ENCODE data around the gene SHE. TPM values are rescaled to one million over a fixed set of nuclear protein-coding genes. Genes with fewer than 3 reads are reported as not detected.
"Not testable (repeated sequence)": the region's sequence is repeated elsewhere in the genome, so short reads cannot be mapped to it uniquely, and the experiment has no call there.

Gene SHE
- total RNA-seq, 1 donor from 2014 or later, result not detected

DNA sequence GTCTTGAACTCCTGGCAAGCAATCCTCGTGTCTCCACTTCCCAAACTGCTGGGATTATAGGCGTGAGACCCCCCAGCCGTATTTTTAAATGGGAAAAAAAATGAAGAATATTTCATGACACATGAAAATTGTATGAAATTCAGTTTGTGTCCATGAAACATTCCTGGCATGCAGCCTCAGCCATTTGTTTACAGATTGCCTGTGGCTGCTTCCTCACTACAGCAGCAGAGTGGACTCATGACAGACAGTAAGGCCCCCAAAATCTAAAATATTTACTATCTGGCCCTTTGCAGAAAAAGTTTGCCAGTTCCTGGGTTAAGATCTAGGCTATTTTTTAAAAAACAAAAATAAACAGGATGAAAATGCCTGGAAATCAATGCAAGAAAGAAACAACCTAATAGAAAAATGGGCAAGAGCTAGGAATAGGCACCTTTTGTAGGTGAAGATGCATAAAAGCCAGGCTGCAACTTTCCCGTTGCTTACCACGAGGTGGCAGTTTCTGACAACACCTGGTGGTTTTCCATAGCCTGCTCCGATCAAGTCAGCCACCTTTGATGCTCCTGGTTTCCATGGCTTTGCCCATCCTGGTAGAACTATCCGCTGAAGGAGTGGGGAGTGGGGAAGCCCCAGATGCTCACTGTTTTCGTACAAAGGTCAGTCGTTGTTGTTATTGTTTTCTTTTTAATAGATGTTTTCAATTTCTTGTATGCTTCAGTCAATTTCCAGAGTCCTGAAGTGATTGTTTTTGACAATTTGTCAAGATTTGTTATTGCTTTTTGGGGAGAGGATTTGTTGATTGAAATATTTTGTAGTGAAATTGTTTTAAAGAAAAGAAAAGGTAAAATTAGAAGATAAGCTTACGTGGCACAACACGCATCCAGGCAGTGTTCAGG lies 32.0 kb upstream of the SHE start:
- H3K4me3 Mint-ChIP-seq, result no peak overlapping the region

DNA sequence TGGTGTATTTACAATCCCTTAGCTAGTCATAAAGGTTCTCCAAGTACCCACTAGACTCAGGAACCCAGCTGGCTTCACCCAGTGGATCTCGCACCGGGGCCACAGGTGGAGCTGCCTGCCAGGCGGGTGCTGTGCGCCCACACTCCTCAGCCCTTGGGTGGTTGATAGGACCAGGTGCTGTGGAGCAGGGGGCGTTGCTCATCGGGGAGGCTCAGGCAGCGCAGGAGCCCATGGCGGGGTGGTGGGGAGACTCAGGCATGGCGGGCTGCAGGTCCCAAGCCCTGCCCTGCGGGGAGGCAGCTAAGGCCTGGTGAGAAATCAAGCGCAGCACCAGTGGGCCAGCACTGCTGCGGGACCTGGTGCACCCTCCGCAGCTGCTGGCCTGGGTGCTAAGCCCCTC lies 29.7 kb upstream of the SHE start:
- H3K36me3 Mint-ChIP-seq (ENCODE audit: low read depth); H3K27ac Mint-ChIP-seq; H3K4me3 Mint-ChIP-seq; H3K4me1 Mint-ChIP-seq (ENCODE audit: low read depth); H3K9me3 Mint-ChIP-seq; intact Hi-C loops (cut with micrococcal nuclease); DNase-seq (ENCODE audit: low spot score): not testable (repeated sequence)
- H3K27me3 Mint-ChIP-seq (ENCODE audit: insufficient read depth), result peaks cover 11% of the 10 kb centered on the region

More for the DNA sequence above, 32.0 kb upstream of the SHE start:
- intact Hi-C loops (cut with micrococcal nuclease), result no loop called here
- H3K4me1 Mint-ChIP-seq (ENCODE audit: low read depth), result no peaks in the 10 kb centered on the region
- no peak overlapping the region for H3K27ac Mint-ChIP-seq
- H3K36me3 Mint-ChIP-seq (ENCODE audit: low read depth), result no peaks in the 10 kb centered on the region
- H3K9me3 Mint-ChIP-seq, result no peaks in the 10 kb centered on the region
- H3K27me3 Mint-ChIP-seq (ENCODE audit: insufficient read depth), result peaks cover 19% of the 10 kb centered on the region
- no peak for DNase-seq (ENCODE audit: low spot score)

DNA sequence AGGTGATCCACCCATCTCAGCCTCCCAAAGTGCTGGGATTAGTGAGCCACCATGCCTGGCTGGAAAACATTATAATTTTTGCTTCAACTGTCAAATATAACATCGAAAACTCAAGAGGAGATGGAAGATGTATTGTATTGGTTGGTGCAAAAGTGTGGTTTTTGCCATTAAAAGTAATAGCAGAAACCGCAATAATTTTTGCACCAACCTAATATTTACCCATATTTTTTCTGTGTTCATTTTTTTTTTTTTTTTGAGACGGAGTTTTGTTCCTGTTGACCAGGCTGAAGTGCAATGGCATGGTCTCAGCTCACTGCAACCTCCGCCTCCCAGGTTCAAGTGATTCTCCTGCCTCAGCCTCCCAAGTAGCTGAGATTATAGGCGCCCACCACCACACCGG lies 27.1 kb upstream of the SHE start:
- no peak for DNase-seq (ENCODE audit: low spot score)
- H3K27me3 Mint-ChIP-seq (ENCODE audit: insufficient read depth), result peaks cover 20% of the 10 kb centered on the region
- no peaks in the 10 kb centered on the region for H3K9me3 Mint-ChIP-seq
- H3K4me1 Mint-ChIP-seq (ENCODE audit: low read depth), result no peaks in the 10 kb centered on the region
- H3K4me3 Mint-ChIP-seq, result no peak overlapping the region
- no peaks in the 10 kb centered on the region for H3K36me3 Mint-ChIP-seq (ENCODE audit: low read depth)
- no peak overlapping the region for H3K27ac Mint-ChIP-seq
- intact Hi-C loops (cut with micrococcal nuclease), result no loop called here

- H3K9me3 Mint-ChIP-seq, result no peaks in the 10 kb centered on the region
These were observed 25.0 kb upstream of the SHE start for GRCh38 chr1:154527192-154527591.

DNA sequence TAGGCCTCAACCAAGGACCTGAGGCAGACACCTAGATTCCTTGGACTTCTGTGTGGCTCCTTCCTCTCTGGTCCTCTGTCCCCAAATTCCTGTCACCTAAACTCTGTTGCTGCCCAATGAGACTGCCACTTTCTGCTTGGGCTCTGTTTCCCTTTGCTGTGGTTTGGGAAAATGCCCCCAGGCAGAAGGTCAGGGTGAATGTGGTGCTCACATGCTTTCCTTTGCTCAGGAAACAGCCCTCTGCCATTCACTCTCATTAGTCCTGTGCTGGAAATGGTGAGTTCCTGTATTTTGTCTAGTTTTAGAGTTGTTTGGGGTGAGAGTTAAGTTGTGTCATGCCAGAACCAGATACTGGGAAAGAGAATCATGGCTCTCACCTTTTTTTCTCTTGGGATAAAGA lies 22.7 kb upstream of the SHE start:
- no peak for DNase-seq (ENCODE audit: low spot score)
- intact Hi-C loops (cut with micrococcal nuclease), result no loop called here
- no peak overlapping the region for H3K27ac Mint-ChIP-seq
- H3K36me3 Mint-ChIP-seq (ENCODE audit: low read depth), result no peaks in the 10 kb centered on the region
- H3K27me3 Mint-ChIP-seq (ENCODE audit: insufficient read depth), result peaks cover 38% of the 10 kb centered on the region
- no peaks in the 10 kb centered on the region for H3K4me1 Mint-ChIP-seq (ENCODE audit: low read depth)
- H3K9me3 Mint-ChIP-seq, result no peaks in the 10 kb centered on the region
- no peak overlapping the region for H3K4me3 Mint-ChIP-seq

More at GRCh38 chr1:154527192-154527591, 25.0 kb upstream of the SHE start:
- Mint-ChIP-seq H3K27me3 (ENCODE audit: insufficient read depth) (peaks cover 29% of the 10 kb centered on the region), H3K4me1 (ENCODE audit: low read depth) (no peaks in the 10 kb centered on the region), H3K4me3 (no peak overlapping the region), H3K27ac (no peak overlapping the region), H3K36me3 (ENCODE audit: low read depth) (no peaks in the 10 kb centered on the region)
- intact Hi-C loops (cut with micrococcal nuclease), result no loop called here
- DNase-seq (ENCODE audit: low spot score), result no peak

DNA sequence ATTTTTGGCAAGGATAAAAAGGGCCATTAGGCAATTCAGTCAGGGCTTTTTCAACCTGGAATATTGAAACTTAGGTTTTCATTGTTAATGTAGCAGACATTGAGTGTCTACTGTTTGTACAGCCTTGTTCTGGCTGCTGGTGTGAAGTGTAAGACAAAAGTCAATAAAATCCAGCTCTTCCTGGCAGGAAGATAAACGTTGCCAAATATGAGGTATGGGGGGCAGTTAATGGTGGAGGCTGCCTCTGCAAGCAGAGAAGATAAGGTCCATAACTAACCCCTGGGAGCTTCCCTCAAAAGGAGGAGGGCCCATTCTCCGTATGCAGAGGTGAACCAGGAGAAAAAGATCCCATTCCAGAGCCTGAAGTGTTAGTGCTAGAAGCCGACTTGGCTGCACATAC lies 19.5 kb upstream of the SHE start:
- no peaks in the 10 kb centered on the region for H3K36me3 Mint-ChIP-seq (ENCODE audit: low read depth)
- peaks cover 48% of the 10 kb centered on the region for H3K27me3 Mint-ChIP-seq (ENCODE audit: insufficient read depth)
- intact Hi-C loops (cut with micrococcal nuclease), result no loop called here
- H3K4me1 Mint-ChIP-seq (ENCODE audit: low read depth), result no peaks in the 10 kb centered on the region
- no peak overlapping the region for H3K4me3 Mint-ChIP-seq
- H3K27ac Mint-ChIP-seq, result no peak overlapping the region
- no peak for DNase-seq (ENCODE audit: low spot score)
- no peaks in the 10 kb centered on the region for H3K9me3 Mint-ChIP-seq

DNA sequence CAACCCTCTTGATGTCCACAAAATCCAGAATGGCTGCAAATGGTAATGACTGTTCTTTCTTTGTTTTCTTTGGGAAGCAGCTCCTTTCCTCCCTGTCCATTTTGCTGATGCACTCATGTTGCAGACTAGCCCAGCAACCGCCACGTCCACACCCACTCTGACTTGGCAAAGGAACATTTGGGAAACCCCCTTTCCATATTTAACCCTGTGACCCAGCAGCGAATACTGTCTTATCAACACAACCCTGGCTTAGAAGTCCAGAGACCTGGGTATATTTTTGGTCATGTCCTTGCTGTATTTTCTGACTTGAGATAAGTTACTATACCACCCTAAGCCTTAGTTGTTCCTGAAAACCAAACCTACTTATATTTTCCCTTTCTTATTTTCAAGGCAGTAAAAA lies 18.1 kb upstream of the SHE start:
- H3K4me3 Mint-ChIP-seq, result no peak overlapping the region
- DNase-seq (ENCODE audit: low spot score), result no peak
- H3K36me3 Mint-ChIP-seq (ENCODE audit: low read depth), result no peaks in the 10 kb centered on the region
- peaks cover 49% of the 10 kb centered on the region for H3K27me3 Mint-ChIP-seq (ENCODE audit: insufficient read depth)
- H3K4me1 Mint-ChIP-seq (ENCODE audit: low read depth), result no peaks in the 10 kb centered on the region
- no peaks in the 10 kb centered on the region for H3K9me3 Mint-ChIP-seq
- intact Hi-C loops (cut with micrococcal nuclease), result no loop called here
- no peak overlapping the region for H3K27ac Mint-ChIP-seq

DNA sequence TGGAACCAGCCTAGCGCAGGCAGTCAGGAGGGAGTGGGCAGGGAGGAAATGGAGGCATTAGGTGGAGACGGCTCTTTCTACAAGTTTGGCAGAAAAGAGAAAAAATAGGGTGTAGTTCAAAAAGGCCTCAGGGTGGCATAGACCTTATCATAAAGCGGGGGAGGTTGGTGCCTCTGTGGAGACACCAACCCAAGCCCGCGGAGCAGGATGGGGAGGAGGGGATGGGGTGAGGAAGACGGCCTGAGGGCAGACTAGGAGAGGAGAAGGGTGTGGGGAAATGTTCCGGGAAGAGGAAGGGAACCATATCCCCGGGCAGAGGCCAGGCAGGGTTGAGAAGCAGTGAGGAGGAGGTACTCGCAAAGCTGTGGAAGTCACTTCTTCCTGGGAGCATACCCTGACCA lies 17.4 kb upstream of the SHE start:
- intact Hi-C loops (cut with micrococcal nuclease), result no loop called here
- peaks cover 42% of the 10 kb centered on the region for H3K27me3 Mint-ChIP-seq (ENCODE audit: insufficient read depth)
- no peak overlapping the region for H3K4me3 Mint-ChIP-seq
- H3K9me3 Mint-ChIP-seq, result no peaks in the 10 kb centered on the region
- no peaks in the 10 kb centered on the region for H3K4me1 Mint-ChIP-seq (ENCODE audit: low read depth)
- no peak overlapping the region for H3K27ac Mint-ChIP-seq
- no peaks in the 10 kb centered on the region for H3K36me3 Mint-ChIP-seq (ENCODE audit: low read depth)
- DNase-seq (ENCODE audit: low spot score), result no peak

DNA sequence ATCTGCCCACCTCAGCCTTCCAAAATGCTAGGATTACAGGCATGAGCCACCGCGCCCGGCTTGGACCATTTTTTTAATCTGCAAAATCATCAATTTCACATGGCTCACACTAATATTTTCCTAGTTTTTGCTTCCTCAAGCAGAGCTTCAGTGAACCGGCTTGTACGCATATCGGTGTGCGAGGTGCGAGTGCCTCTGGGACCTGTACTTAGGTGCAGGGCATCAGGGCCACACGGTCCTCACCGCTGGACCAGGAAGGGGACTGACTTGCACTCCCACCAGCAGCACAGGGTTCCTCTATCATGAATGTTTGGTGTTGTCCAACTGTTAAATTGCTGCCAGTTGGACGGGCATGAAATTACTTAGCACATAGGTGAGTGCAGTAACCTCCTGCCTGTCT lies 15.4 kb upstream of the SHE start:
- no peak for DNase-seq (ENCODE audit: low spot score)
- H3K36me3 Mint-ChIP-seq (ENCODE audit: low read depth), result no peaks in the 10 kb centered on the region
- peaks cover 41% of the 10 kb centered on the region for H3K27me3 Mint-ChIP-seq (ENCODE audit: insufficient read depth)
- intact Hi-C loops (cut with micrococcal nuclease), result no loop called here
- no peak overlapping the region for H3K27ac Mint-ChIP-seq
- no peak overlapping the region for H3K4me3 Mint-ChIP-seq
- no peaks in the 10 kb centered on the region for H3K4me1 Mint-ChIP-seq (ENCODE audit: low read depth)
- no peaks in the 10 kb centered on the region for H3K9me3 Mint-ChIP-seq

DNA sequence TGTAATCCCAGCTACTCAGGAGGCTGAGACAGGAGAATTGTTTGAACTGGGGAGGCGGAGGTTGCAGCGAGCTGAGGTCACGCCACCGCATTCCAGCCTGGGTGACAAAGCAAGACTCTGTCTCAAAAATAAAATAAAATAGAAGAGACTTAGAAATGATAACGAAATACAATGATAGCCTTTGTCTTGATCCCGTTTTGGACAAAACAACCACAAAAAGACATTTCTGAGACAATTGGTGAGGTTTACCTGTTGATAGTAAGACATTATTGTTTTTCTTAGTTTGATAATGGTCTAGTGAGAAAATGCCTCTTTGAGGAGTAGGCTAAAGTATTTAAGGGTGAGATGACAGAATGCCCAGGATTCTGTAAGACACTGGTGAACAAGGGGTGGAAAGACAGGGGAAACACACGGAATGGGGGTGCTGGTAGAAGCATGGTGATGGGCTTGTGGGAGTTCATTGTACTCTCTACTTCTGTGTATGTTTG lies 11.9 kb upstream of the SHE start:
- no peak for DNase-seq (ENCODE audit: low spot score)
- Mint-ChIP-seq H3K4me1 (ENCODE audit: low read depth) (no peaks in the 10 kb centered on the region), H3K4me3 (no peak overlapping the region), H3K9me3 (no peaks in the 10 kb centered on the region), H3K27ac (no peak overlapping the region), H3K36me3 (ENCODE audit: low read depth) (no peaks in the 10 kb centered on the region), H3K27me3 (ENCODE audit: insufficient read depth) (peaks cover 34% of the 10 kb centered on the region)
- intact Hi-C loops (cut with micrococcal nuclease), result no loop called here

GRCh38 chr1:154512760-154513159 lies 10.5 kb upstream of the SHE start:
- peaks cover 38% of the 10 kb centered on the region for H3K27me3 Mint-ChIP-seq (ENCODE audit: insufficient read depth)

DNA sequence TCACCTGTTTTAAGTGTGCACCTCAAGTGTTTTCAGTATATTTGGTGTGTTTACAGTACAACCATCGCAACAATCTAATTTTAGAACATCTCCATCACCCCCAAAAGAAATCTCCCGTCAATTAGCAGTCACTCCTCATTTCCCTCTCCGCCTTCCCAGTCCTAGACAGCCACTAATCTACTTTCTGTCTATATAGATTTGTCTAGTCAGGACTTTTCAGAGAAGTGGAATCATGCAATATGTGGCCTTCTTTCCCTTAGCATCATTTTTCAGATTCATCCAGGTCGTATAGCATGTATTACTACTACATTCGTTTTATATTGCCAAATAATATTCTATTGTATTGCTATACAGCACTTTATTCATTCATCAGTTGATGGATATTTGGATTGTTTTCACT lies 1.7 kb upstream of the SHE start:
- intact Hi-C loops (cut with micrococcal nuclease), result no loop called here
- Mint-ChIP-seq H3K4me1 (ENCODE audit: low read depth) (peaks cover 4% of the 10 kb centered on the region), H3K27me3 (ENCODE audit: insufficient read depth) (peaks cover 73% of the 10 kb centered on the region), H3K27ac (no peak overlapping the region), H3K9me3 (no peaks in the 10 kb centered on the region), H3K36me3 (ENCODE audit: low read depth) (no peaks in the 10 kb centered on the region), H3K4me3 (no peak overlapping the region)
- DNase-seq (ENCODE audit: low spot score), result no peak

More at GRCh38 chr1:154512760-154513159, 10.5 kb upstream of the SHE start:
- H3K4me3 Mint-ChIP-seq, result no peak overlapping the region
- no peak overlapping the region for H3K27ac Mint-ChIP-seq
- H3K9me3 Mint-ChIP-seq, result no peaks in the 10 kb centered on the region
- no peaks in the 10 kb centered on the region for H3K36me3 Mint-ChIP-seq (ENCODE audit: low read depth)
- H3K4me1 Mint-ChIP-seq (ENCODE audit: low read depth), result no peaks in the 10 kb centered on the region
- intact Hi-C loops (cut with micrococcal nuclease), result no loop called here
- no peak for DNase-seq (ENCODE audit: low spot score)

DNA sequence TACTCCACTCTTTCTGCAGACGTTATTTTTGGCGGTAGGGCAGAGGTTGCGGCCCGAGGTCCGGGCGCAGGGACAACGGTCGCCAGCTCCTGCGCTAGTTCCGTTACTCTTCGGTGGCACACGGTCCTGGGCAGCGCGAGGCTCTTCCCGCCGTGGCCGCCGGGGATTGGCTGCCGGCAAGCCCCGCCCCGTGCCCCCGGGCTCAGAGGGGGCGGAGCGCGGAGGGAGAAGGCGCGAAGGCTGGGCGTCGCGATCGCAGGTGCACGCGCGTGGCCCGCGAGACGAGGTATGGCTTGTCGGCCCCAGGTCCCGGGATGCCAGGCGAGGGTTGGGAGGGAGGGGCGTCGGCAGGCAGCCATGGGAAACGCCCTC lies 518 bp upstream of the SHE start:
- intact Hi-C loops (cut with micrococcal nuclease), result no loop called here
- Mint-ChIP-seq H3K36me3 (ENCODE audit: low read depth) (no peaks in the 10 kb centered on the region), H3K27me3 (ENCODE audit: insufficient read depth) (peaks cover 69% of the 10 kb centered on the region), H3K4me3 (no peak overlapping the region), H3K4me1 (ENCODE audit: low read depth) (peaks cover 8% of the 10 kb centered on the region), H3K27ac (no peak overlapping the region), H3K9me3 (no peaks in the 10 kb centered on the region)
- DNase-seq (ENCODE audit: low spot score), result no peak
